Measurements from ENCODE around the gene MICU2. TPM values are rescaled to one million over a fixed set of nuclear protein-coding genes. Genes with fewer than 3 reads are reported as not detected.

MICU2 gene
- total and polyA plus RNA-seq, 2 donors (not counting 3 experiments of a cell fraction or from before 2014, with no cell fraction given), result 24.0 to 36.7 TPM

- CTCF ChIA-PET, result interaction anchor here (1.1 kb wide), 1 partner anchor 11 kb away, joined by 3 read pairs; no protein-coding TSS in a partner anchor
- BruUV-seq (replicated peaks), result no TSS peak
- H3K4me2 ChIP-seq (ENCODE audit: insufficient read depth, low read length), result no peak overlapping the region
- H3K9me1 ChIP-seq (replicated peaks; ENCODE audit: control insufficient read depth, extremely low read depth, insufficient read depth, low read length), result peaks cover 2% of the 10 kb centered on the region
- H3K9ac ChIP-seq (replicated peaks; ENCODE audit: extremely low read depth, insufficient read depth, low read length), result no peak overlapping the region
- H3K4me1 ChIP-seq (ENCODE audit: control insufficient read depth, extremely low read depth, insufficient read depth, low read length), result no peaks in the 10 kb centered on the region
- H3K27ac ChIP-seq (ENCODE audit: insufficient read depth, low read depth, low read length), result no peak overlapping the region
- POLR2A ChIA-PET, result no interaction called here
- no peaks in the 10 kb centered on the region for H3K27me3 ChIP-seq (ENCODE audit: control insufficient read depth in 2 of 2, insufficient read depth in 2 of 2, low read length in 2 of 2)
- no peak overlapping the region for H3K4me3 ChIP-seq (replicated peaks in 1 of 3; ENCODE audit: insufficient read depth in 1 of 3, low read depth in 1 of 3, low read length in 3 of 3)
- H3K79me2 ChIP-seq (ENCODE audit: control insufficient read depth, insufficient read depth, low read length), result no peaks in the 10 kb centered on the region
- no peak for TF ChIP-seq FOS (IDR thresholded peaks at IDR 0.05; ENCODE audit: borderline replicate concordance, insufficient read depth, low read length)
- no peak for TF ChIP-seq POLR2AphosphoS5 (IDR thresholded peaks at IDR 0.05; ENCODE audit: insufficient read depth, low read depth, low read length)
- TF ChIP-seq, protein P1, sequence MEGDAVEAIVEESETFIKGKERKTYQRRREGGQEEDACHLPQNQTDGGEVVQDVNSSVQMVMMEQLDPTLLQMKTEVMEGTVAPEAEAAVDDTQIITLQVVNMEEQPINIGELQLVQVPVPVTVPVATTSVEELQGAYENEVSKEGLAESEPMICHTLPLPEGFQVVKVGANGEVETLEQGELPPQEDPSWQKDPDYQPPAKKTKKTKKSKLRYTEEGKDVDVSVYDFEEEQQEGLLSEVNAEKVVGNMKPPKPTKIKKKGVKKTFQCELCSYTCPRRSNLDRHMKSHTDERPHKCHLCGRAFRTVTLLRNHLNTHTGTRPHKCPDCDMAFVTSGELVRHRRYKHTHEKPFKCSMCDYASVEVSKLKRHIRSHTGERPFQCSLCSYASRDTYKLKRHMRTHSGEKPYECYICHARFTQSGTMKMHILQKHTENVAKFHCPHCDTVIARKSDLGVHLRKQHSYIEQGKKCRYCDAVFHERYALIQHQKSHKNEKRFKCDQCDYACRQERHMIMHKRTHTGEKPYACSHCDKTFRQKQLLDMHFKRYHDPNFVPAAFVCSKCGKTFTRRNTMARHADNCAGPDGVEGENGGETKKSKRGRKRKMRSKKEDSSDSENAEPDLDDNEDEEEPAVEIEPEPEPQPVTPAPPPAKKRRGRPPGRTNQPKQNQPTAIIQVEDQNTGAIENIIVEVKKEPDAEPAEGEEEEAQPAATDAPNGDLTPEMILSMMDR (IDR thresholded peaks at IDR 0.05; ENCODE audit: extremely low read depth in 1 of 2, insufficient read depth in 1 of 2, low read depth in 1 of 2, low read length in 2 of 2), result no peak
- TF ChIP-seq POLR2A (IDR thresholded peaks at IDR 0.05; ENCODE audit: low read depth, low read length), result no peak
- TF ChIP-seq, protein P2, sequence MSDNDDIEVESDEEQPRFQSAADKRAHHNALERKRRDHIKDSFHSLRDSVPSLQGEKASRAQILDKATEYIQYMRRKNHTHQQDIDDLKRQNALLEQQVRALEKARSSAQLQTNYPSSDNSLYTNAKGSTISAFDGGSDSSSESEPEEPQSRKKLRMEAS (IDR thresholded peaks at IDR 0.05; ENCODE audit: insufficient read depth, insufficient read length), result no peak
- no peak for TF ChIP-seq GATA2 (IDR thresholded peaks at IDR 0.05; ENCODE audit: insufficient read depth, insufficient read length, low read depth, low read length)
- no peak for TF ChIP-seq JUN (IDR thresholded peaks at IDR 0.05; ENCODE audit: borderline replicate concordance, insufficient read depth, insufficient read length, low read depth)
- TF ChIP-seq EZH2 (IDR thresholded peaks at IDR 0.05; ENCODE audit: borderline replicate concordance, low read depth, low read length, severe bottlenecking), result no peak
- dilution Hi-C loops (cut with MboI; ENCODE audit: extremely low pct_ligation_motif_present, low sequenced_read_pairs), result no loop called here
- no peaks in the 10 kb centered on the region for H3K9me3 ChIP-seq (replicated peaks; ENCODE audit: control insufficient read depth, insufficient read depth, low read length)
- intact Hi-C loops (cut with micrococcal nuclease), result no loop called here
- FAIRE-seq, result no peak
- no peaks in the 10 kb centered on the region for H4K20me1 ChIP-seq (replicated peaks; ENCODE audit: control insufficient read depth, extremely low read depth, insufficient read depth, low read length)
- DNase-seq (ENCODE audit: low read depth, low spot score), result no peak
- H3K36me3 ChIP-seq (ENCODE audit: control insufficient read depth in 2 of 2, extremely low read depth in 1 of 2, insufficient read depth in 2 of 2, low read length in 2 of 2), result no peaks in the 10 kb centered on the region
- no peak overlapping the region for H2AFZ ChIP-seq (ENCODE audit: low read depth, low read length)
Measured at GRCh38 chr13:21529146-21529893, 74.7 kb downstream of the MICU2 start.

Data from endothelial cell of umbilical vein (primary cell).